ENCODE measurements around the gene CCDC85B.

The CCDC85B gene

GRCh38 chr11:65912845-65913244, 22.4 kb downstream of the CCDC85B start:
- DNase-seq: peak; percentile 87

GRCh38 chr11:65915101-65915820, 24.8 kb downstream of the CCDC85B start:
- DNase-seq: peak; percentile 70

GRCh38 chr11:65915821-65916251, 25.4 kb downstream of the CCDC85B start:
- DNase-seq: peak; percentile 100

- no peak for DNase-seq
Observed at GRCh38 chr11:65916391-65916790, 25.9 kb downstream of the CCDC85B start.

GRCh38 chr11:65917077-65917433, 26.6 kb downstream of the CCDC85B start:
- DNase-seq: no peak

GRCh38 chr11:65917434-65918210, 27.1 kb downstream of the CCDC85B start:
- DNase-seq: no peak

GRCh38 chr11:65918211-65919140, 28.0 kb downstream of the CCDC85B start, which contains the start of gene C11orf68:
C11orf68 (minus strand) TSS chr11:65919062; CDS start chr11:65919031, 31 bp downstream.
- peak; percentile 48 for DNase-seq

GRCh38 chr11:65919141-65919572, 28.7 kb downstream of the CCDC85B start, which contains the start of gene DRAP1:
DRAP1 (plus strand) TSS chr11:65919426; CDS start chr11:65919502, 76 bp downstream.
- peak; percentile 98 for DNase-seq

- no peak for DNase-seq
Observed at GRCh38 chr11:65919573-65920371, 29.3 kb downstream of the CCDC85B start.

- DNase-seq: peak; percentile 26
Observed at GRCh38 chr11:65920372-65920802, 29.9 kb downstream of the CCDC85B start.

- DNase-seq: no peak
Observed at GRCh38 chr11:65921033-65921555, 30.6 kb downstream of the CCDC85B start.

- no peak for DNase-seq
Observed at GRCh38 chr11:65921876-65922275, 31.4 kb downstream of the CCDC85B start.

GRCh38 chr11:65922565-65922964, 32.1 kb downstream of the CCDC85B start:
- no peak for DNase-seq

GRCh38 chr11:65925397-65925796, 34.9 kb downstream of the CCDC85B start:
- no peak for DNase-seq

GRCh38 chr11:65927904-65928397, 37.5 kb downstream of the CCDC85B start:
- DNase-seq: no peak

- no peak for DNase-seq
Observed at GRCh38 chr11:65928667-65929066, 38.2 kb downstream of the CCDC85B start.

- DNase-seq: no peak
Observed at GRCh38 chr11:65931773-65932557, 41.5 kb downstream of the CCDC85B start.

GRCh38 chr11:65932558-65932919, 42.1 kb downstream of the CCDC85B start:
- peak; percentile 53 for DNase-seq

GRCh38 chr11:65934014-65934413, 43.5 kb downstream of the CCDC85B start:
- no peak for DNase-seq

GRCh38 chr11:65937766-65938165, 47.3 kb downstream of the CCDC85B start:
- DNase-seq: no peak

Measured in EL (cell line).